HG03025 (cell line): ENCODE measurements around the gene C1QL2.

Experiments
- ATAC-seq: cut with Tn5 transposase; IDR thresholded peaks from one replicate; pipeline ENCODE4 v1.9.1; 2021; ENCODE audit warnings: mild to moderate bottlenecking, moderate library complexity; ENCODE audit not compliant: unreplicated experiment, low FRiP score

C1QL2 gene

DNA sequence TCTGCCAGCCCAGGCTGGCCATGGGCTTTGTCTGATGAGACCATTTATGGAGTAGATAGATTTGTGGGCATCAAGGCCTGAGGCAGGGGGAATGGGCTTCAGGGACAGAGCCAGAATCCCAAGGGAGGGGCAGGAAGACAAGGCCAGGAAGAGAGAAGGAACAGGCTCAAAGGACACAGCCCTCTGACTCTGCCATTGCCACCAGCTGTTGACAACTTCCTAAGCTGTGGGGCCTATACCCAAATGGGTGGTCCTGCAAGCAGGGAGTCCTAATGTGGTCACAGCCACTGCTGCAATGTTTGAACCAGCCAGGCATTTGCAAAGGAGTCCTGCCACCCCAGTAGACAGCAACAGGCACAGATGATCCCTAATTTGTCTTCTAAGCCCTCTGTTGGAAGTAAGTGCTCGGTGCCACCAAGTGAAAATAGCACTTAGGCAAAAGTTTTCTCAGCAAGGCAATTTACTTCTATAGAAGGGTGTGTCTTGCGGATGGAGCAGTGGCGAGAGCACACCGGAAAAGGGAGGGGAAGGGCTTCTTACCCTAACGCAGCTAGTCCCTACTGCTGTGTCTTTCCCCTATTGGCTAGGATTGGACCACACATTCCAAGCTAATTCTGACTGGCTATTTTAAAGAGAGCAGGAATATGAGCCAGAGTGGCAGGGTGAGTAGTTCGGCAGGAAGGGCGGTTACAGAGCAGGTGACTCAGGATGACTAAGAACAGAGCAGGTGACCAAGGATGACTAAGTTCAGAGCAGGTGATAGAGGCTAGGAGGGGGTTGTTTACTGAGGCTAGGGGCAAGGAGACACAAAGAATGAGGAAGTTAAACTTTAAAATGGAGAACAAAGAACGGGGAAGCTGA lies 47.2 kb downstream of the C1QL2 start:
- no peak for ATAC-seq

DNA sequence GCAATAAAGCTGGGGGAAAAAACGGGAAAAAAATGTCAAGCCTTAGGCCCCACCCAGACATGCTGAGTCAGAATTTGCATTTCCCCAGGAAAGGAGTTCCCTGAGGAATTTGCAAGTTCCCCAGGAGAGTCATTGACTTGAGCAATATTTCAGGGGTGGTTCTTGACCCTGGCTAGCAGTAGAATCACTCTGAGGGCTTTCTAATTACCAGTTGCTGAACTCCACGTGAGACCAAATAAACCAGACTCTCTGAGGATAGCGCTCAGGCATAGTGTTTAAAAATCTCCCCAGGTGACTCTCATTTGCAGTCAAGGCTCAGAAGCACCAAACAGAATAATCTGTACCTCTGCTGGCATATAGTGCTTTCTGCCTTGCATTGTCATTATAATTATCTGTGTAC lies 48.7 kb downstream of the C1QL2 start:
- ATAC-seq: no peak

DNA sequence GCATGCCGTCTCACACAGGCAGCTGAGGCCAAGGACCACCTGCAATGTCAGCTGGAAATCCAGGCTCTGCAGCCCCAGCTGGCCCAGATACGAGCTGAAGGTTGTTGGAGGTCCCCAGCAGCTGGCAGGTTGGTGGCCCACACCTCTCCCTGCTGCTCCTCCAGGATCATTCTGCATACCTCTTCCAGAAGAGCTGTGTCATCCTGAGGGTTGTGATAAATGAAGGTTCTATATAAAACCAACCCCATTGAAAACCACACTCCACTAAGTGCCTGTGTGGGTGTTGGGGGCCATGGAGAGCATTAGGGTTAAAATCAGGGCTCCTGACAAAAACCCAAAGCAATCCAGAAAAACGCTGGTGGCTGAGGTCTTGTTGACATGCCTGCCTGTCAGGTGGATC lies 50.4 kb downstream of the C1QL2 start:
- ATAC-seq: no peak

DNA sequence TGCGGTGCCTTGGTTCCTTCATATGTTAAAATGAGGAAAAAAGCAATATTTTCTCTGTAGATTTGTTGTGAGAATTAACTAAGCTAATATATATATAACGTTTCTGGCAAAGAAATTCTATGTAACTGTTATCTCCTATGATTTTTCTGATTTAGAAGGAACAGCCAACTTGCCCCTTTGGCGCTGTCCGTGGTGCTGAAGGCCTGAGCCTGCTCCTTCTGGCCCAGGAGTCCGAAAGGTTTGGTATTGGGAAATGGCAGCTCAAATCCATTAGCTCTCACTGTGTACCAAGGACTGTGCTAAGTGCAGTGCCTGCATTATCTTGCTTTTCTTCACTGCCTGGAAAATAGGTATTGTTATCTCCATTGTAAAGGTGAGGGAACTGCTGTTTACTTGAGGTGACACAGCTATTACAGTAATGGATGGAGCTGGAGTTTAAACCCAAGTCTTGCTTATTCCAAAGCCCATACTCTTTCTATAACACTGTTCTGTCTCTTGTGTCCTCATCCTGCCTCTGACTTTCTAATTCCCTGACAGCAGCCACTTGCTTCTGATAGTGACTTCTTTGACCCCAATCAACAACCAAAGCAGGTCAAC lies 52.2 kb downstream of the C1QL2 start:
- ATAC-seq: no peak
